GM23248 (cell line): ENCODE measurements around the gene KDM6A. TPM values are rescaled to one million over a fixed set of nuclear protein-coding genes. Genes with fewer than 3 reads are reported as not detected.

Experiments used
- DNase-seq: peaks from one replicate; pipeline ENCODE4 v3.0.0-alpha.2; 2015
- H2AFZ ChIP-seq: fragments of 200-600 bp; sonication (generic); 2 replicates; pipeline ENCODE4 v1.6.1; 2016; ENCODE audit warnings: antibody characterized with exemption
- H3F3A ChIP-seq: fragments of 200-600 bp; sonication (generic); 2 replicates; pipeline ENCODE4 v1.6.1; 2016; ENCODE audit warnings: mild to moderate bottlenecking, antibody characterized with exemption, mixed run types; ENCODE audit not compliant: insufficient read depth
- H3K27ac ChIP-seq: fragments of 200-600 bp; sonication (generic); 2 replicates; pipeline ENCODE4 v1.5.1; 2016; ENCODE audit warnings: mild to moderate bottlenecking
- H3K27me3 ChIP-seq: fragments of 200-600 bp; sonication (generic); replicated peaks from 2 replicates; pipeline ENCODE4 v1.6.1; 2016; ENCODE audit warnings: mild to moderate bottlenecking; ENCODE audit not compliant: insufficient read depth
- H3K36me3 ChIP-seq: fragments of 200-600 bp; sonication (generic); 2 replicates; pipeline ENCODE4 v1.6.1; 2016; ENCODE audit warnings: low read depth, mild to moderate bottlenecking
- H3K4me1 ChIP-seq: fragments of 200-600 bp; sonication (generic); 2 replicates; pipeline ENCODE4 v1.6.1; 2016; ENCODE audit warnings: mild to moderate bottlenecking; ENCODE audit not compliant: insufficient read depth
- H3K4me2 ChIP-seq: fragments of 200-600 bp; sonication (generic); one replicate; pipeline ENCODE4 v1.6.1; 2016; ENCODE audit warnings: mild to moderate bottlenecking; ENCODE audit not compliant: unreplicated experiment
- H3K4me3 ChIP-seq: fragments of 200-600 bp; sonication (generic); 2 replicates; pipeline ENCODE4 v1.5.1; 2016; ENCODE audit warnings: mild to moderate bottlenecking
- H3K79me2 ChIP-seq: fragments of 200-600 bp; sonication (generic); 2 replicates; pipeline ENCODE4 v1.6.1; 2016; ENCODE audit warnings: mild to moderate bottlenecking; ENCODE audit not compliant: insufficient read depth
- H3K9ac ChIP-seq: fragments of 200-600 bp; sonication (generic); 2 replicates; pipeline ENCODE4 v1.6.1; 2016; ENCODE audit warnings: mild to moderate bottlenecking
- H3K9me2 ChIP-seq: fragments of 200-600 bp; sonication (generic); 2 replicates; pipeline ENCODE4 v1.6.1; 2016; ENCODE audit warnings: mixed run types, mild to moderate bottlenecking, moderate library complexity; ENCODE audit not compliant: insufficient read depth
- H3K9me3 ChIP-seq: fragments of 200-600 bp; sonication (generic); one replicate; pipeline ENCODE4 v1.6.1; 2017; ENCODE audit warnings: low read depth
- H4K20me1 ChIP-seq: fragments of 200-600 bp; sonication (generic); 2 replicates; pipeline ENCODE4 v1.6.0; 2016; ENCODE audit not compliant: insufficient read depth
- EZH2 ChIP-seq: fragments of 200-600 bp; sonication (generic); IDR thresholded peaks from 2 replicates; pipeline ENCODE4 v1.6.1; 2018; ENCODE audit warnings: antibody characterized with exemption, mild to moderate bottlenecking; ENCODE audit not compliant: insufficient read depth, poor library complexity, severe bottlenecking
- EZH2phosphoT487 ChIP-seq: fragments of 200-600 bp; sonication (generic); IDR thresholded peaks from 2 replicates; pipeline ENCODE4 v1.6.1; 2018; ENCODE audit warnings: antibody characterized with exemption, moderate library complexity, mild to moderate bottlenecking, low read depth; ENCODE audit not compliant: insufficient read depth
- WGBS, 2 experiments: methylation state at CpG; one replicate each; pipeline ENCODE4 v1.1.6; 2015 to 2017; ENCODE audit warnings: low lambda C conversion rate in 2 of 2, low coverage in 1 of 2; ENCODE audit errors: missing lambda C conversion rate in 2 of 2; 5-methylcytosine and 5-hydroxymethylcytosine counted together
- in situ Hi-C: fragments of 300-500 bp; cut with MboI; formaldehyde crosslinking; loops from 2 replicates; pipeline ENCODE4 v1.15.0; 2020
- polyA plus RNA-seq: library from polyadenylated mRNA; unstranded; fragments of >200 nt; fragmentation: Nextera tagmentation; extraction: Ambion mirVana; gene quantifications from 2 replicates; pipeline ENCODE4 v1.2.1, GENCODE V29; 2016
- total RNA-seq: library from RNA; depleted of rRNA; stranded (reverse); fragments of >200 nt; shearing (Covaris generic); gene quantifications from 2 replicates; pipeline ENCODE4 v1.2.3, GENCODE V29; 2014

KDM6A gene
- total and polyA plus RNA-seq, 2 experiments from 2014 or later = 5.8 to 12.0 TPM

DNA sequence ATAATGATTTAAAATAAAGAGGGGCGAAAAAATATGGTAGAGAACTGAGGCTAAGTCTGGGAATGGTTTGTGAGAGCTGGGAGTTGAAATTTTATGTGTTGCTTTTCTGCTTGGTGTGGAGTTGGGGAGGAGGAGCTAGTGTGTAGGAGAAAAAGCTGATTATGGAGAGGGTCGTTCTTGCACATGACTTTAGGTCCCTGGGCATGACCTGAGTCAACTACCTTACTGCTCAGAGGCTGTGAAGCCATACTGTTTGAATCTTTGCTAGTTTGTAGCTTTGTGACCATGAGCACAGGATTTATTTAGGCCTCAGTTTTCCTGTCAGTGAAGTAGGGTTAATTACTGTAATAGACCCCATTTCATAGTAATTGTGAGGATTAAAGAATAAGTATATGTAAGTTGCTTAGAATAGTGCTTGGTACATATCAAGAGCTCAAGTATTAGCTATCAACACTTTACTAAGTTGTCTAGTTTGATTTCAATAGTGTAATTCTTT lies 78.6 kb downstream of the KDM6A start:
- Histone ChIP-seq H3K36me3 (no peaks in the 10 kb centered on the region), H4K20me1 (no peaks in the 10 kb centered on the region), H3K27ac (no peak overlapping the region), H2AFZ (no peak overlapping the region), H3K9me3 (no peaks in the 10 kb centered on the region), H3K4me3 (no peak overlapping the region), H3K4me2 (no peak overlapping the region), H3K27me3 (no peaks in the 10 kb centered on the region), H3K4me1 (no peaks in the 10 kb centered on the region), H3K79me2 (peaks cover 100% of the 10 kb centered on the region), H3K9ac (no peak overlapping the region), H3K9me2 (no peaks in the 10 kb centered on the region), H3F3A (no peaks in the 10 kb centered on the region)
- WGBS, 2 experiments = 48 to 50% methylated on average over 2 of the region's 2 CpGs
- DNase-seq = no peak
- in situ Hi-C loops = no loop called here
- TF ChIP-seq EZH2 (no peak), EZH2phosphoT487 (no peak)

- Histone ChIP-seq H3K4me2 (no peak overlapping the region), H3K27me3 (no peaks in the 10 kb centered on the region), H2AFZ (no peak overlapping the region), H3F3A (no peaks in the 10 kb centered on the region), H3K27ac (no peak overlapping the region), H3K4me1 (no peaks in the 10 kb centered on the region), H3K79me2 (peaks cover 100% of the 10 kb centered on the region), H3K9me3 (no peaks in the 10 kb centered on the region), H3K36me3 (no peaks in the 10 kb centered on the region), H3K9me2 (no peaks in the 10 kb centered on the region), H4K20me1 (no peaks in the 10 kb centered on the region), H3K4me3 (no peak overlapping the region), H3K9ac (no peak overlapping the region)
- WGBS, 2 experiments = 91 to 95% methylated on average over 13 to 19 of the region's 19 CpGs
- in situ Hi-C loops = no loop called here
- no peak for TF ChIP-seq EZH2
- TF ChIP-seq EZH2phosphoT487 = no peak
- DNase-seq = no peak
These were observed 79.5 kb downstream of the KDM6A start for GRCh38 chrX:44952329-44953027.

DNA sequence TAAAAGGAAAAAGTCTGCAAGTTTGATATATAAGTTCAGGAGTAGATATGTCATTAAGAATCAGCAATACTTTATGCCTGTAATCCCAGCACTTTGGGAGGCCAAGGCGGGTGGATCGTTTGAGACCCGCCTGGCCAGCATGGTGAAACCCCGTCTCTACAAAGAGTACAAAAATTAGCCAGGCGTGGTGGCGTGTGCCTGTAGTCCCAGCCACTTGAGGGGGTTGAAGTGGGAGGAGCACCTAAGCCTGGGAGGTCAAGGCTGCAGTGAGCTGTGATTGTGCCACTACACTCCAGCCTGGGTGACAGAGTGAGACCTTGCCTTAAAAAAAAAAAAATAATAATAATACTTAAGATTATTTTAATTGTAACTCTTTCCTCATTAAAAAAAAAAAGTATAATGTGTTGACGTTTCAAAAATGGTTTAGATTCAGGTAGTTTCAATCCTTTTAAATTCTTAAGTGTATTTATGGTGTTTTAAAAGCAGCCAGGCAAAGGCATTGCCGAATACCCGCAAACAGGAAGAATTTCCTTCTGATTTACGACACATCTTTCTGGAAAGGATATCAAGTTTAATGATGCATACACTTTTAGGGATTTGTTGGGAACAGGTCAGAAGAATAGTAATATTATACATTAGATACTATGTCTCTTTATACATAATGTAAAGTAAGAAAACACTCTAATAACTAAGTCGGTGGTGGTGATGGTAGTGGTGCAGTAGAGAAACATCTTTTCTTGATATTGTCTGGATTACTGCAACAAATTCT lies 80.9 kb downstream of the KDM6A start:
- no peak overlapping the region for H3K4me3 ChIP-seq
- H3K36me3 ChIP-seq = no peaks in the 10 kb centered on the region
- H3K4me2 ChIP-seq = no peak overlapping the region
- no peaks in the 10 kb centered on the region for H3K9me2 ChIP-seq
- peaks cover 100% of the 10 kb centered on the region for H3K79me2 ChIP-seq
- no peaks in the 10 kb centered on the region for H3F3A ChIP-seq
- no peaks in the 10 kb centered on the region for H3K9me3 ChIP-seq
- no peaks in the 10 kb centered on the region for H3K4me1 ChIP-seq
- 92 to 95% methylated on average over 10 to 11 of the region's 11 CpGs for WGBS, 2 experiments
- TF ChIP-seq EZH2 = no peak
- no peak for TF ChIP-seq EZH2phosphoT487
- H3K27ac ChIP-seq = no peak overlapping the region
- no peaks in the 10 kb centered on the region for H4K20me1 ChIP-seq
- in situ Hi-C loops = no loop called here
- H3K9ac ChIP-seq = no peak overlapping the region
- DNase-seq = no peak
- H2AFZ ChIP-seq = no peak overlapping the region
- H3K27me3 ChIP-seq = no peaks in the 10 kb centered on the region

DNA sequence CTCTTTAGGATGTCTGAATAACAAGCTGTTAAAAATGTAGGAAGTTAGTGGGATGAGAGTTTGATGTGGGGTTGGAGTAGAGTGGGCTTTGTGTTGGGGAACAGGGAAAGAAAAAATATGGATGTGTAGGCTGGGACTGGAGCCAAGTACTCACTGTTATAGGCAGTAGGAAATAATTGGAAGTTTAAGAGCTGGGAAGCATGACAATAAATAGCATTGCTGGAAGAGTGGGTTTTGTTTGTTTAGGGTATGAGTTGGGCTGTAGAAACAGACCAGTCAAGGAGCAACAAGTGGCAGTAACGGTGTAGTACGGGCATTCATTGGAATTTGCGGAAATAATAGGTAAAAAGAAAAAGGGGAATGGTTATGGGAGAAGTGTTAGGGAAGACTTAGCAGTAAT lies 81.6 kb downstream of the KDM6A start:
- Histone ChIP-seq H3F3A (no peaks in the 10 kb centered on the region), H2AFZ (no peak overlapping the region), H3K79me2 (peaks cover 100% of the 10 kb centered on the region), H4K20me1 (no peaks in the 10 kb centered on the region), H3K36me3 (no peaks in the 10 kb centered on the region), H3K4me1 (no peaks in the 10 kb centered on the region), H3K4me3 (no peak overlapping the region), H3K27me3 (no peaks in the 10 kb centered on the region), H3K9me2 (no peaks in the 10 kb centered on the region), H3K27ac (no peak overlapping the region), H3K4me2 (no peak overlapping the region), H3K9me3 (no peaks in the 10 kb centered on the region), H3K9ac (no peak overlapping the region)
- no peak for DNase-seq
- no peak for TF ChIP-seq EZH2phosphoT487
- TF ChIP-seq EZH2 = no peak
- in situ Hi-C loops = no loop called here
- 95 to 100% methylated on average over 3 of the region's 3 CpGs for WGBS, 2 experiments
